Heart left ventricle (tissue), 16 donors: Measurements from ENCODE around the gene UNC5C. TPM values are rescaled to one million over a fixed set of nuclear protein-coding genes. Genes with fewer than 3 reads are reported as not detected.

Source experiments
- ATAC-seq, 4 donors: fragments of 200-7000 bp; cut with Tn5 transposase; one replicate each; pipeline ENCODE4 v1.9.1; 2020 to 2022; ENCODE audit warnings: moderate library complexity in 4 of 4, mild to moderate bottlenecking in 3 of 4, moderate number of reproducible peaks in 1 of 4
- DNase-seq, 5 donors: peaks; one replicate each; pipeline ENCODE4 v3.0.0-alpha.2; 2020
- H3K27ac ChIP-seq, 12 donors: fragments of 200-600 bp; sonication (generic) in 4 of 12; one replicate each; pipeline versions ENCODE4 v1.5.0 to v1.8.0; 2016 to 2022; ENCODE audit warnings: mild to moderate bottlenecking in 2 of 12
- H3K27me3 ChIP-seq, 9 donors: fragments of 200-600 bp; sonication (generic) in 2 of 9; one replicate each; pipeline versions ENCODE4 v1.5.1 to v1.8.0; 2016 to 2022; ENCODE audit warnings: mild to moderate bottlenecking in 3 of 9
- H3K36me3 ChIP-seq, 9 donors: fragments of 200-600 bp; sonication (generic) in 2 of 9; one replicate each; pipeline versions ENCODE4 v1.5.0 to v1.8.0; 2018 to 2022; ENCODE audit warnings: mild to moderate bottlenecking in 2 of 9
- H3K4me1 ChIP-seq, 12 donors: fragments of 200-600 bp; sonication (generic) in 4 of 12; one replicate each; pipeline versions ENCODE4 v1.5.0 to v1.8.0; 2016 to 2022; ENCODE audit warnings: mild to moderate bottlenecking in 3 of 12
- H3K4me3 ChIP-seq, 12 donors: fragments of 200-600 bp; sonication (generic) in 4 of 12; one replicate each; pipeline versions ENCODE4 v1.5.0 to v1.8.0; 2017 to 2022; ENCODE audit warnings: mild to moderate bottlenecking in 9 of 12, moderate library complexity in 4 of 12
- H3K9me3 ChIP-seq, 12 donors: fragments of 200-600 bp; sonication (generic) in 4 of 12; one replicate each; pipeline versions ENCODE4 v1.5.0 to v1.8.0; 2016 to 2022; ENCODE audit warnings: mild to moderate bottlenecking in 1 of 12
- POLR2A ChIP-seq, 2 donors: fragments of 450-650 bp; IDR thresholded peaks; one replicate each; pipeline ENCODE4 v1.6.1; 2017; ENCODE audit warnings: antibody characterized with exemption in 2 of 2, mild to moderate bottlenecking in 2 of 2, moderate library complexity in 2 of 2
- WGBS, 4 donors: extraction: QIAGEN DNeasy Blood & Tissue Kit in 2 of 4; methylation state at CpG; one replicate each; pipeline versions ENCODE4 v1.1.5 to v1.1.7; 2013 to 2018; 5-methylcytosine and 5-hydroxymethylcytosine counted together
- intact Hi-C, 10 donors: fragments of 100-400 bp; cut with DNase I; formaldehyde crosslinking; loops; one replicate each; pipeline versions ENCODE4 v1.11.1 to v1.14.2; 2022
- polyA plus RNA-seq, 2 donors: library from polyadenylated mRNA; stranded (reverse); fragments of 200-250 nt; gene quantifications; one replicate each; pipeline ENCODE4 v1.2.3, GENCODE V29; 2013
- total RNA-seq, 9 donors: library from RNA; depleted of rRNA in 2 of 9; stranded (reverse); fragments of >200 nt in 2 of 9; fragmentation: NEBNext Ultra II Directional in 3 of 9; extraction: Animal tissue kit (Norgen Biotek cat#: 25700) in 3 of 9; gene quantifications; one replicate each; pipeline versions ENCODE4 v1.1.0 to v1.2.4, GENCODE V29; 2016 to 2023
- TF ChIP-seq, protein P1 (sequence below), 12 donors: fragments of 200-600 bp; sonication (generic) in 4 of 12; IDR thresholded peaks; one replicate each; pipeline versions ENCODE4 v1.5.0 to v1.8.0; 2018 to 2022; ENCODE audit warnings: antibody characterized with exemption in 12 of 12, mild to moderate bottlenecking in 5 of 12
- donor health status: ischemic (EF 13 %, LVEDD 7.1; RV severe dilation, severe dysfunction).
- donor health status: healthy with polysubstance abuse.
- donor health status: DM: no; HTN: yes; CAD: no.
- donor health status: DM: no; HTN: no; CAD: no.
- donor health status: ischemic (EF 25% LVEDD 6.9; RV normal size, moderate dysfunction).
- donor health status: ischemic (EF 25% LVEDD 5.7; RV mildly dilated, moderate dysfunction).
- donor health status: healthy.
- donor health status: DM: yes; HTN: yes; CAD: no.
- donor health status: ischemic (EF 35%, LVEDD 5.7; RV mildly dilated, moderate dysfunction).
- donor health status: nonischemic (EF 11% LVEDD 7.7; RV severe dilation, severe dysfunction).
- donor health status: DM: yes; HTN: yes; CAD: no.
- donor health status: PGD.
- donor health status: ischemic (EF 29% LVEDD 5.4; RV normal size, mild dysfunction).
- donor health status: nonischemic (EF 23%, LVEDD 6.1; RV moderate dilation, normal function).

UNC5C gene
- total and polyA plus RNA-seq, 11 donors: 0.23 to 2.8 (median 1.7) TPM

DNA sequence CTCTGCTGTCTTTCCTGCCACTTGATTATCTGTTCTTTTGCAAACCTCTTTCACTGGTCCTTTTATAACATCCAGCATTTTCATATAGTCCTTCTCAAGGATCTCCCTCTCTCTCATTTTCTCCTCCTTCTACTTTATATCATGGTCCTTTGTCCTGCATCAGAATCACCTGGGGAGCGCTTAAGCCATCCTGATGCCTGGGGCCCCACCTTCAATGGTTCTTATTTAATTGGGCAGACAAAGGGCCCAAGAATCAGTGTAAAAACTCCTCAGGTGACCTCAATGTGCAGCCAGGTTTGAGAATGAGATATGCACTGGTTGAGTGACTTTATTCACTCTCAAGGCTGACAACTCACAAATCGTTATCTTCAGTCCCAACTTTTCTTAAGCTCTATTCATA, 283.9 kb downstream of the UNC5C start:
- 84 to 86% (median 85%) methylated on average over 2 of the region's 2 CpGs for WGBS, 4 donors

DNA sequence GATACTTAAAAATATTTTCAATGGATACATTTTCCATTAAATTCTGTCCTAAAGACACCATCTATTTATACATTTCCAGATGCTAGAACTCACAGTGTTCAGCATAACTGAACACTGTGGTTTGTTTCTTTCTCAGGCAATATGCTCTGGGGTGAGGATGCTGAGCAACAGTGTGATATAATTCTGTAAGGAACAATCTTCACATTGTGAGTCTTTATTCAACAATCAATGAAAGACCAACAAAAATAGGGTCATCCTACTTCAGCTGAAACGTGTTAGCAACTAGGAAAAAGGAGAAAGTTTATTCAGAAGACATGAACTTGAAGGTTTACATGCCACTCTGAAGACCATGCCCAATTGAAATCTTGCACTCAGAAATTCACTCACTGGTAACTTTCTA, 284.8 kb downstream of the UNC5C start:
- DNase-seq (no peak), ATAC-seq (no peak)
- TF ChIP-seq POLR2A (IDR thresholded peaks at IDR 0.05): no peak
- TF ChIP-seq, protein P1, sequence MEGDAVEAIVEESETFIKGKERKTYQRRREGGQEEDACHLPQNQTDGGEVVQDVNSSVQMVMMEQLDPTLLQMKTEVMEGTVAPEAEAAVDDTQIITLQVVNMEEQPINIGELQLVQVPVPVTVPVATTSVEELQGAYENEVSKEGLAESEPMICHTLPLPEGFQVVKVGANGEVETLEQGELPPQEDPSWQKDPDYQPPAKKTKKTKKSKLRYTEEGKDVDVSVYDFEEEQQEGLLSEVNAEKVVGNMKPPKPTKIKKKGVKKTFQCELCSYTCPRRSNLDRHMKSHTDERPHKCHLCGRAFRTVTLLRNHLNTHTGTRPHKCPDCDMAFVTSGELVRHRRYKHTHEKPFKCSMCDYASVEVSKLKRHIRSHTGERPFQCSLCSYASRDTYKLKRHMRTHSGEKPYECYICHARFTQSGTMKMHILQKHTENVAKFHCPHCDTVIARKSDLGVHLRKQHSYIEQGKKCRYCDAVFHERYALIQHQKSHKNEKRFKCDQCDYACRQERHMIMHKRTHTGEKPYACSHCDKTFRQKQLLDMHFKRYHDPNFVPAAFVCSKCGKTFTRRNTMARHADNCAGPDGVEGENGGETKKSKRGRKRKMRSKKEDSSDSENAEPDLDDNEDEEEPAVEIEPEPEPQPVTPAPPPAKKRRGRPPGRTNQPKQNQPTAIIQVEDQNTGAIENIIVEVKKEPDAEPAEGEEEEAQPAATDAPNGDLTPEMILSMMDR (IDR thresholded peaks at IDR 0.05): no peak
- H3K4me1 ChIP-seq: peaks cover 0 to 10% (median 0%) of the 10 kb centered on the region in 12 donors
- no peak overlapping the region for H3K27ac ChIP-seq
- H3K36me3 ChIP-seq: no peaks in the 10 kb centered on the region
- WGBS, 4 donors: 59 to 61% (median 59%) methylated on average over 1 of the region's 1 CpG
- no peak overlapping the region for H3K4me3 ChIP-seq
- H3K27me3 ChIP-seq: no peaks in the 10 kb centered on the region
- no peaks in the 10 kb centered on the region for H3K9me3 ChIP-seq
- intact Hi-C loops: no loop called here

More for the DNA sequence above, 283.9 kb downstream of the UNC5C start:
- Histone ChIP-seq H3K27ac (no peak overlapping the region), H3K27me3 (no peaks in the 10 kb centered on the region), H3K4me3 (no peak overlapping the region), H3K4me1 (peaks cover 0 to 13% (median 0%) of the 10 kb centered on the region in 12 donors), H3K9me3 (no peaks in the 10 kb centered on the region), H3K36me3 (no peaks in the 10 kb centered on the region)
- DNase-seq: no peak
- intact Hi-C loops: no loop called here
- no peak for ATAC-seq
- TF ChIP-seq, protein P1 (IDR thresholded peaks at IDR 0.05): no peak
- TF ChIP-seq POLR2A (IDR thresholded peaks at IDR 0.05): no peak

DNA sequence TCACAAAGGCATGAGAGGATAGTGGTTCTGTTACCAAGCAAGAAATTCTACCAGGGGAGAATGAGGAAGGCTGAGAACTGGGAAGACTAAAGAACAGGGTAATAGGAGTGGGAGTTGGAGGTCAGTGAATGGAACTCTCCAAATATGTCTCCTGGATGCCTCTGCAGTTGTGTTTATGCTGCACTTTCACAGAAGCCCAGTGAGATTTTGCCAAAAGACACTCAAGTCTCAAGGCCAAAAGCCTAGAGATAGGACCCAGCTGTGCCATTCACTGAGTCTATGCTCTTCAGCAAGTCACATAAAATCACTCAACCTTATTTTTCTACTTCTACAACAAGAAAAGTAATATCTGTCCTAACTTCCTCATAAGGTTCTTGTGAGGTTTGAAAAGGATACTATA, 285.4 kb downstream of the UNC5C start:
- no peaks in the 10 kb centered on the region for H3K9me3 ChIP-seq
- no peak for TF ChIP-seq POLR2A (IDR thresholded peaks at IDR 0.05)
- TF ChIP-seq, protein P1 (IDR thresholded peaks at IDR 0.05): no peak
- intact Hi-C loops: no loop called here
- no peak overlapping the region for H3K27ac ChIP-seq
- no peak for DNase-seq
- no peak overlapping the region for H3K4me3 ChIP-seq
- H3K27me3 ChIP-seq: no peaks in the 10 kb centered on the region
- no peaks in the 10 kb centered on the region for H3K36me3 ChIP-seq
- peak; percentile 43 to 86 (median 58) for ATAC-seq
- H3K4me1 ChIP-seq: peaks cover 0 to 7% (median 0%) of the 10 kb centered on the region in 12 donors

DNA sequence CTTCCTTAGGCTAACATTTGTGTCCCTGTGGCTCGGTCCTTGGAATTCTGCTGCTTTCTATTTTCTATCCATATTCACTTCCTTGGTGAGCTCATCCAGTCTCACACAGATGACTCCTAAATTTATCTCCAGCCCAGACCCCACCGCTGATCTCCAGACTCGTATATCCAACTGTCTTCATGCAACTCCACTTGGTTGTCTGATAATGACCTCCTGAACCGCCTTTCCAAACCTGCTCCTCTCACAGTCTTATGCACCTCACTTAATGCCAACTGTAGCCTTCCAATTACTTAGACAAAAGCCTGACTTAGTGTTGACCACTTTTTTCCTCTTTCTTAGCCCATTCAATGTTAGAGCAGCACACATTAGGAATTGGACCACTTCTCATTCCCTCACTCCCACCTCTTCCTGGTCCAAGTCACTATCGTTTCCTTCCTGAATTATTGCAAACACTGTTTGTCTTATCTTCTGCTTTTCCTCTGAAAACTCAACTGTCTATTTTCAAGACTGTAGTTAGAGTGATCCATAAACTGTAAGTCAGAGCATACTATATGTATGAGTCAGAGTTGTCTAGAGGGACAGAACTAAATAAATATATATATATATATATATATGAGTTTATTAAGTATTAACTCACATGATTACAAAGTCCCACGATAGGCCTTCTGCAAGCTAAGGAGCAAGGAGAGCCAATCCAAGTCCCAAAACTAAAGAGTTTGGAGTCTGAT, 292.5 kb downstream of the UNC5C start:
- no peak overlapping the region for H3K4me3 ChIP-seq
- WGBS, 4 donors: 45 to 62% (median 50%) methylated on average over 6 of the region's 6 CpGs
- ATAC-seq: no peak

More for the DNA sequence above, 292.5 kb downstream of the UNC5C start:
- DNase-seq: no peak
- Histone ChIP-seq H3K27me3 (no peaks in the 10 kb centered on the region), H3K9me3 (no peaks in the 10 kb centered on the region), H3K27ac (peak overlapping the region in 2 of 12 donors; percentile 6 to 13), H3K4me1 (peaks cover 0 to 3% (median 0%) of the 10 kb centered on the region in 12 donors), H3K36me3 (no peaks in the 10 kb centered on the region)
- intact Hi-C loops: no loop called here
- TF ChIP-seq, protein P1 (IDR thresholded peaks at IDR 0.05): no peak
- no peak for TF ChIP-seq POLR2A (IDR thresholded peaks at IDR 0.05)
